CD4-positive, alpha-beta T cell treated with Interleukin-17A for 4 hours (primary cell): ENCODE measurements around the gene MUS81.
A peak's percentile ranks its signal among the peaks of the same experiment; 100 is the strongest.
"Not testable (repeated sequence)": the region's sequence is repeated elsewhere in the genome, so short reads cannot be mapped to it uniquely, and the experiment has no call there.

Experiments
- DNase-seq: peaks from one replicate; pipeline ENCODE4 v3.0.0-alpha.2; 2020; ENCODE audit warnings: mixed read lengths

Gene MUS81

DNA sequence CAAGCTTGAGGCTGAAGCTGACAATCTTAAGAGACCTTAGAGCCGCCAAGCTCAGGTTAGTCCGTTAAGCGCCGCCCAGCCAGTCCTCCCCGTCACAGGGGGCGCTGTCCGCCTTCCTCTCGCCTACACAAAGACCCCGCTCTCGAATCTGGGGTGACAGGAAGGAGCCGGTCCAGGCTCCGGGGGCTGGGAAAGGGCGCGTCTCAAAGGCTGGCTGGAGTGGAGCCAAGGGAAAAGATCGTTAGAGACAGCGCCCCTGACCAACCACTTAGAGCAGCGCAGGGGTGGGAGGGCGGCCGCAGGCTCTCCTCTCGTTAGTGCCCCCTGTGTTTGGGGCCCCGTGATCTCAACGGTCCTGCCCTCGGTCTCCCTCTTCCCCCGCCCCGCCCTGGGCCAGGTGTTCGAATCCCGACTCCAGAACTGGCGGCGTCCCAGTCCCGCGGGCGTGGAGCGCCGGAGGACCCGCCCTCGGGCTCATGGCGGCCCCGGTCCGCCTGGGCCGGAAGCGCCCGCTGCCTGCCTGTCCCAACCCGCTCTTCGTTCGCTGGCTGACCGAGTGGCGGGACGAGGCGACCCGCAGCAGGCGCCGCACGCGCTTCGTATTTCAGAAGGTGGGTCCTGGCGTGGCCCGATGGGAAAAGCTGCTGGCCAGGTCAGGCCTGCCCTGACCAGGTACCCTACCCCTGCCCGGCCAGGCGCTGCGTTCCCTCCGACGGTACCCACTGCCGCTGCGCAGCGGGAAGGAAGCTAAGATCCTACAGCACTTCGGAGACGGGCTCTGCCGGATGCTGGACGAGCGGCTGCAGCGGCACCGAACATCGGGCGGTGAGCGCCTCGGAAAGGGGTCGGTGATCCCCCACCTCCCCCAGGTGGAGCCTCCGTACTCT lies at the start of gene MUS81:
Gene MUS81 (plus strand): TSS at position 156 of the 887 bp plus-strand sequence. CDS start 321 bp downstream, at position 477.
- peak; percentile 98 for DNase-seq

DNA sequence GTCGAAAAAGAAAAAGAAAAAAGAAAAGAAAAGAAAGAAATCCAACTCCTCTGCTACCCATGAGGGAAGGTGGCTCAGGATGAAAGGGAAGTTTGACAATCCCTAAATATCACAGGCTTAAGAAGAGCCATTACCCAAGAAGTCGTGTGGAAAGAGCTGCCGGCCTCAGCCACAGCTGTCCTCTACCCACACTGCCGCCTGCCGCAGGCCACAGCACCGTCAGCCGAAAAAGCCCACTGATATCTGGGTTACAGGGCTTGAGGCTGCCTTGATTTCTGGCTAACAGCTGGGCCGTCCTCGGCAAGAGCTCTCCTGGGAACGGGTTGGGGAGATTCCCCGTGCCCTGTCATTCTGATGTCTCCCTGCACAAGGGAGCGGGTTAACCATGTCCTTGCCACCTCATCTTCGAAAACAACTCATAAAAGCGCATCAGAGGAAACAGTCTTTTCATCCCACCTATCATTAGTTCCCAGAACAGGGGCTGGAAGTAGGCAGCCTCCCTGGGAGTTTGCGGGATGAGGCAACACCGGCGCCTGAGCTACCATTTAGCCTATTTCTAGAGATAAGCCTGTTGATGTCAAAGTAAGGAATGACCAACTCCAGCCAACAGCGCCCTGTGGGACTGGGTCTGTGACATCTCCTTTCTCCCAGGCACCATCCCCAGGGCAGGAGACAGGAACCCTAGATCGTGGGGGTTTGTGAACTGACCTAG lies 48.3 kb upstream of the MUS81 start:
- DNase-seq, result no peak

DNA sequence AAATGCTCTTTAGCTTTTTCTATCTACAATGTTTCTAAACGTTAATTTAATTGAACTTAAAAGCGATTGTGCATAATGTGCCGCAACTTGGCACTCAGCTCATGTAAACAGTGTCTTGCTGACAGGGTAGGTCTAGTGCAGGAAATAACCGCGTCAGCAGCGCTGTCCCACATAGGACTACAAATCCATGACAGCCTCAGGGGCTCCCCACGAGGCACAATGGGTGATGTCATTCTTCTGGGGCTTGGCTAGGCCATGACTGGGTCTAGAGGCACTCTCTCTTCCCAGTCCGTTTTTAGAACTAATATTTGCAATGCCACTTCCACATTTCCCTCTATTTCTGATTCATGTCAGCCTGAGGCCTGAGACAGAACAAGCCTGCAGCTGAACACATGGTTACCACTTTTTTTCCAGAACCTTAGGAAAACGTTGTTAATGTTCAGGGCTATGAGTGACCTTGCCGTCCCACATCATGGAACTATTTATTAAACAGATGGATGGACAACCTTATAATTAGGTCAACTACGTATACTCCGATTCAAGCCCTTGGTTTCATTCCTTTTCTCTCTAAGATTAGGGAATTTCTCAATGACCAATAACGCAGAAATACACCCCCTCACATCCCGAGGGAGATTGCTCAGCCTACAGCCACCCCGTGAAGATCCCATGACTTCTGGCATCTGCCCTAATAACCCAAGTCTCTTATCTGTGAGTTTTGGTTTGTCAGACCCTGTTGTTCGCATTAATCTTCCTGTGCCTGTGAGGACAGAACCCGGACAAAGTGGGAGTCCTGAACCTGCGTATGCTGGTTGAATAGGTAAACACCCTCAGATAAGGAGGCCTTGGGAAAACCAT lies 45.9 kb upstream of the MUS81 start:
- no peak for DNase-seq

DNA sequence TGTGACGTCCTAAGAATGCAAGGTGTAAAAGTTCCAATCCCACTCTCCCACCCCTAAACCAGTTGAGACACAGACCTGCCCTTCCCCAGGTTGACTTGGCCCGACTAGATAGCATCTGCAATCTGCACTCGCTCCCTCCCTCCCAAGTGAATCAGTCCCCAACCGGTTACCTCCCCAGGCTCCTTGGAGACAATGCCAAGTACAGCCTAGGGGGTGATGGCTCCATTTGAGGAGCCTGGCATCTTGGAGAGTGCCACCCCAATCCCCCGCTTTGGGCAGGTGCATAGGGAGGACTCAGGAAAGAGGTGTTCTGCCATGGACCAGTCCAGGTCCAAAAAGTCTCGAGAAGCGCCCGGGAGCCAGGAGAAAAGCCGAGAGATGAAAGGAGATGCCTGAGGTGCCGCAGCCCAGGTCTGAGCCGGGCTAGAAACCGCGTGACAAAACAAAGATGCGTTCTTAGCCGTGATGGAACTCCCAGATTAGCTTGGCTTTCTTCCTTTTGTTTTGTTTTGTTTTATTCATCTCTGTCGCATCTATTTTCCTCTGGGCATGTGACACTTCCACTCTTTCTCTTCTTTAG lies 45.2 kb upstream of the MUS81 start:
- DNase-seq, result no peak

- no peak for DNase-seq
Observed at GRCh38 chr11:65816696-65817095, 43.5 kb upstream of the MUS81 start.

DNA sequence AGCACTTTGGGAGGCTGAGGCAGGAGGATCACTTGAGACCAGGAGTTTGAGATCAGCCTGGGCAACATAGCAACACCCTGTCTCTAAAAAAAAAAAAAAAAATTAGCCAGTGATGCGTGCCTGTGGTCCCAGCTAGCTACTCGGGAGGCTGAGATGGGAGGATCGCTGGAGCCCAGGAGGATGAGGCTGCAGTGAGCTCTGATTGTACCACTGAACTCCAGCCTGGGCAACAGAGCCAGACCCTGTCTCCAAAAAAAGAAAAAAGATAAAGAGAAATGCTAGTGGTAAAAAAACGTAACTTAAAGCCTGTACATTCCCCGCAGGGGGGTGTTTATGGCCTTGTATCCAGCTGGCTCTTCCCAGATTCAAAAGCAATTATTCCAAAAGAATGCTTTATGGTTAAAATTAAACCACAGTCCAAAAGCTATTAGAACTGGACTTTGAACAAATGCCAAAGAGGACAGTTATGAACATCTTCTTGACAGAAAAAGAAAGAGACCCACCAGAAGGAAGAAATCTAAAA lies 42.9 kb upstream of the MUS81 start:
- DNase-seq, result no peak

- DNase-seq, result peak; percentile 98
Observed at GRCh38 chr11:65817835-65818680, 42.2 kb upstream of the MUS81 start.

DNA sequence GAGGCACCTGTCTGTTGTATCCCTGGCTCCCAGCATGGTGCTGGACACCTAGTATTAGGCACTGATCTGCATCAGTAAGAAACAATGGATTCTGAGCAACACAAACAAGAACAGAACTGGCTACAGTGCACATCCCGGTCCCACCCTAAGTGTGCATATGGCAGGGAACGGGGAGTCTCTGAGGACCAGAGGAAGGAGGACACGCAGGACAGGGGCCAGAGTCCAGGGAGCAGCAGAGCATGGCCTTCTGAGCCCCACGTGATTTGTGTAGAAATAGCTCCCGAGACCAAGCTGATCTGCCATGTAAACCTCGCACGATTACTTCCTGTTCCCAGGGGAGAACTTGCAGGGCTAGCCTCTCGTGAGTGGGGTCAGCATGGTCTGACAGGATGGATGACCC lies 39.1 kb upstream of the MUS81 start:
- no peak for DNase-seq

DNA sequence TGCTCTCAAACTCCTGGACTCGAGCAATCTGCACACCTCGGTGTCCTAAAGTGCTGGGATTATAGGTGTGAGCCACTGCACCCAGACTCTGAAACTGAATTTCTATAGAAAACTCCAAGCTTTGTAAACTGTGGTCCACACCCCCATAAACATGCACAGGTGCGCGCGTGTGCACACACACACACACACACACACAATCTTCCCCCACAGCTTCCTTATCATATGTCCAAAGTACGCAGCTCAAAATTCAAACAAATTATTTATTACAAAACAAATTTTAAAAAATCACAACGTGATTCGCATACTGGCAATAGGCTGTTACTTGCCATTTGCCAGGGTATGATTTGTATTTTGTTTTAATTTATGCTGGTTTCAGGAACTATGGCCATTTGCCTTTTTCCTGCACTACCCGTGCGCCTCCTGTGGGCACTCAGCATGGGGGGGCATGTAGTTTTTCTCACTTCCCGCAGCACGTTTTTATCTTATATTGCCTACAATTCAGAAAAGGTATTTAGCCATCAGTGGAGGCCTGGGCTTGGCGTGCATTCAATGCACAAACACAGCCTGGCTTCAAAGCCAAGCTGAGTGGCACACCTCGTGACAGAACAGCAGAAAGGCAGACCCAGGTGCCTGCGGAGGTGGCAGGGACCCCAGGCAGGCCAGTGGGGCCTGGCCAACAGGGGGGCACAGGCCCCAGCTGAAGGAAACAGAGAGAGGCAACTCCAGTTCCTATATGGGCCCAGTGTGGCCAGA lies 37.3 kb upstream of the MUS81 start:
- no peak for DNase-seq

GRCh38 chr11:65826984-65827735 lies 33.1 kb upstream of the MUS81 start:
- no peak for DNase-seq

DNA sequence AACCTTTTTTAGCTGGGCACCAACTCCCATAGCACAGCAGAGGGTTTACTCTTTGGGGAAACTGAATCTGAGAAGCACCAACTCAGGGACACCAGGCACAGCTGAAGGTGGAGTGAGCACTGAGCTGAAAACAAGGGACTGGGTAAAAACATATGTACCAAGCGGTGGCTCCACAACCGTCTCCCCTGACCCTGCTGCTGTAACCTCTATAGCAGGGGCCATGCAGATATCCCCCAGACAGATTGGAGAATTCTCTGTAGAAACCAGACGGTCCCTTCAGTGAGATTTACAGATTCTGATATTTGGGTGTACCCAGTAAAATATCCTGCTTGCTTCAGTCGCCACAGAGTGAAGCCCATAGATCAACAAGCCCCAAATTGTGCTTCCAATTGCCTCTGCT lies 30.8 kb upstream of the MUS81 start:
- DNase-seq, result no peak

GRCh38 chr11:65832231-65832630 lies 28.0 kb upstream of the MUS81 start:
- DNase-seq, result not testable (repeated sequence)

DNA sequence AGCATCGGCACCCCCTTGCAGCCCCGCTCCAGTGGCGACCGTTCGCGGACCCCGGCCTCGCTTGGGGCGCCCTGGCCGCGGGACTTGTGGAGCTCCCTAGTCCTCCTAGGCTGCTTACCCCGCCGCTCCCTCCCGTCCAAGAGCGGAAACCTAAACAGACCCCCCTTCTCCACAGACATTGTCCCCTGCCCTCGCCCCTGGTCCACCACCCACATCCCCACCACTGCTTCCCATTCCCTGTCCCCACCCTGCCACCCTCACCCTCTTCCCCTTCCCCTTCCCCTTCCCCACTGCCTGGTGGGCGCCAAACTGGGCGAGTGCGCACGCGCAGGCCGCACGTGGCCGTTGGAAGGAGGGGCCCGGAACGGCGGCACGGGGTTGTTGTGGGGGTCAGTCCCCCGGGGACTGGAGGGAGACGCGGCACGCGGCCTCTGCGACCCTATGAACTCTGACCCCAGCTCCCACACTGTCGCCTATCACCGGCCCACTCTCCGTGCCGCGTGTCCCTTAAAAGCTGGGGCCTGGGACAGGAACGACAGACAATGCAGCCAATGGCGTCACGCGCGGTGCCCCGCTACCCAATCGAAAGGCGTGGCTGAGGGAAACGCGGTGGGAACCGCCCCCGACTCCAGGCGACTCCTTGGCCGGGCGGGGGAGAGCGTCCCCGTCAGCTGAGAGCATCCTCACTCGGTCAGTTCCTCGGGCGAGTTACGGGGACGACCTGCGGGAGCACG lies 26.8 kb upstream of the MUS81 start, which contains the start of gene SNX32:
Gene SNX32 (plus strand): TSS at position 667 of the 734 bp plus-strand sequence. CDS start 103 bp downstream, outside the sequence.
- peak; percentile 97 for DNase-seq

DNA sequence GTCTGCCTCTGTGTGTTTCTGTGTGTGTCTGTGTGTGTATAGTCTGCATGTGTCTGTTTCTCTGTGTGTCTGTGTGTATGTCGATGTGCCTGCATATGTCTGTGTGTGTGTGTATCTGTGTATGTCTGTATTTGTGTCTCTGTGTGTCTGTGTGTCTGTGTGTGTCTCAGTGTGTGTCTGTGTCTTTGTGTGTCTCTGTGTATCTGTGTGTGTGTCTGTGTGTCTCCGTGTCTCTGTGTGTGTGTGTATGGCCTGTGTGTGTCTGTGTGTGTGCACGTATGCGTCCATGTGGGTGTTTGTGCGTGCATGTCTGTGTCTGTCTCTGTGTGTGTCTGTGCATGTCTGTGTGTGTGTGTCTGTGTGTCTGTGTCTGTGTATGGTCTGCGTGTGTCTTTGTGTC lies 26.0 kb upstream of the MUS81 start:
- DNase-seq, result no peak

GRCh38 chr11:65842144-65842543 lies 18.1 kb upstream of the MUS81 start:
- no peak for DNase-seq

GRCh38 chr11:65843811-65844210 lies 16.4 kb upstream of the MUS81 start:
- DNase-seq, result no peak

DNA sequence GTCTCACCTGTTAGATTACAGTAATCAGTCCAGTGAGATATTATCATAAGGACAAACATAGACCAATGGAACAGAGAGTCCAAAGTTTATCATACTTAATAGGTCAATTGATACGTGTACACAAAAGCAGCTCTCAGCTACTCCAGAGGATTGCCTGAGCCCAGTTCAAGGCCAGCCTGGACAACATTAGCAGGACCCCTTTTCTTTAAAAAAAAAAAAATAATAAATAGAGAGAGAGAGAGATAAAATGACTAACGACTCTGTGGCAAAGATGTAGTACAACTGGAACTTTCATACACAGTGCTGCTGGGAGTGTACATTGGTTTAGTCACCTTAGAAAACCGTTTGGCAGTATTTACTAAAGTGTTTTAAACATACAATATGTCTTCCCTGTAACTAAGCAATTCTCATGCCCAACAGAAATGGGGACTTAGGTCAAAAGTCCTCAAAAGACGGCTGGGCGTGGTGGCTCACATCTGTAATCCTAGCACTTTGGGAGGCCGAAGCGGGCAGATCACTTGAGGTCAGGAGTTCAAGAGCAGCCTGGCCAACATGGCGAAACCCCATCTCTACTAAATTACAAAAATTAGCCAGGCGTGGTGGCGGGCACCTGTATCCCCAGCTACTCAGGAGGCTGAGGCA lies 15.9 kb upstream of the MUS81 start:
- no peak for DNase-seq

DNA sequence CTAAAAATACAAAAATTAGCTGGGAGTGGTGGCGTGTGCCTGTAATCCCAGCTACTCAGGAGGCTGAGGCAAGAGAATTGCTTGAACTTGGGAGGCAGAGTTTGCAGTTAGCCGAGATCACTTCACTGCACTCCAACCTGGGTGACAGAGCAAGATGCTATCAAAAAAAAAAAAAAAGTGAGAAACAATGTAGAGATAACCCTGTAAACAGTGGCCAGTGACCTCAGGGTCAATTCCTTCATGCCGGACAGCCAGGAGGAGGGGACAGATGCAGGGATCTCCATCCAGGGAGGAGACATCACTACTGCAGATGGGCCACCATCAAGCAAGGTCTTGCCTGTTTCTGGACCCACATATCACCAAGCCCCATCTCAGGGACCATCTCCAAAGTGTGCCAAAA lies 12.5 kb upstream of the MUS81 start:
- no peak for DNase-seq

DNA sequence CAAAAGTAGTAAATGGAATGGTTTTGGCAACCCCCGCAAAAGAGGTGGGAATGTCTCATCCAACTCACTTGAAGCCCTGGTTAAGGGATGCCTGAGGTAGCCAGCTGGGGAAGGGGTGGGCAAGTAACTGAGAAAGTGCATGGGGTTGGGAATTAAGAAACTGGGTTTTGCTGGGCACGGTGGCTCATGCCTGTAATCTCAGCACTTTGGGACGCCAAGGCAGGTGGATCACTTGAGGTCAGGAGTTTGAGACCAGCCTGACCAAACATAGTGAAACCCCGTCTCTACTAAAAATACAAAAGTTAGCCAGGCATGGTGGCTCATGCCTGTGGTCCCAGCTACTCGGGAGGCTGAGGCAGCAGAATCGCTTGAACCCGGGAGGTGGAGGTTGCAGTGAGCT lies 11.5 kb upstream of the MUS81 start:
- DNase-seq, result not testable (repeated sequence)
